ENCODE measurements around the gene MLPH. TPM values are rescaled to one million over a fixed set of nuclear protein-coding genes. Genes with fewer than 3 reads are reported as not detected.

The MLPH gene
- total RNA-seq, 1 donor from 2014 or later: 423 TPM

DNA sequence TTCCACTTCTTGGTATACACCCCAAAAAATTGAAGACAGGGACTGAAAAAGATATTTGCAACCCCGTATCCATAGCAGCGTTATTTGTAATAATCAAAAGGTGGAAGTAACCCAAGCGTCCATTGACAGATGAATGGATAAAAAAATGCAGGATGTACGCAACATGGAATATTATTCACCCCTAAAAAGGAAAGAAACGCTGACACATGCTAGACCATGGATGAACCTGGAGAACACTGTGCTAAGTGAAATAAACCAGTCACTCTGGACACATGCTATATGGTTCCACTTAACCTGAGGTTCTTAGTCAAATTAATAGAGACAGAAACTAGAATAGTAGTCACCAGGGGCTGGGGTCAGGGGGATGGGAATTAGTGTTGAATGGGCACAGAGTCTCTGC lies 40.7 kb downstream of the MLPH start:
- H3K27ac ChIP-seq: no peak overlapping the region
- no peak overlapping the region for H3K4me3 ChIP-seq
- ATAC-seq: no peak
- H3K36me3 ChIP-seq: peaks cover 29% of the 10 kb centered on the region
- no peaks in the 10 kb centered on the region for H3K9me3 ChIP-seq
- no peaks in the 10 kb centered on the region for H3K4me1 ChIP-seq
- H3K27me3 ChIP-seq: no peaks in the 10 kb centered on the region
- intact Hi-C loops (cut with DNase I): no loop called here
- no peak for TF ChIP-seq CTCF (IDR thresholded peaks at IDR 0.05)
- DNase-seq: no peak

GRCh38 chr2:237529452-237530402 lies 42.7 kb downstream of the MLPH start:
- H3K27me3 ChIP-seq: no peaks in the 10 kb centered on the region
- H3K27ac ChIP-seq: no peak overlapping the region
- intact Hi-C loops (cut with DNase I): no loop called here
- H3K9me3 ChIP-seq: no peaks in the 10 kb centered on the region
- H3K4me3 ChIP-seq: no peak overlapping the region
- peaks cover 29% of the 10 kb centered on the region for H3K36me3 ChIP-seq
- no peak for DNase-seq
- ATAC-seq: peak; percentile 76
- no peak for TF ChIP-seq CTCF (IDR thresholded peaks at IDR 0.05)
- H3K4me1 ChIP-seq: no peaks in the 10 kb centered on the region

DNA sequence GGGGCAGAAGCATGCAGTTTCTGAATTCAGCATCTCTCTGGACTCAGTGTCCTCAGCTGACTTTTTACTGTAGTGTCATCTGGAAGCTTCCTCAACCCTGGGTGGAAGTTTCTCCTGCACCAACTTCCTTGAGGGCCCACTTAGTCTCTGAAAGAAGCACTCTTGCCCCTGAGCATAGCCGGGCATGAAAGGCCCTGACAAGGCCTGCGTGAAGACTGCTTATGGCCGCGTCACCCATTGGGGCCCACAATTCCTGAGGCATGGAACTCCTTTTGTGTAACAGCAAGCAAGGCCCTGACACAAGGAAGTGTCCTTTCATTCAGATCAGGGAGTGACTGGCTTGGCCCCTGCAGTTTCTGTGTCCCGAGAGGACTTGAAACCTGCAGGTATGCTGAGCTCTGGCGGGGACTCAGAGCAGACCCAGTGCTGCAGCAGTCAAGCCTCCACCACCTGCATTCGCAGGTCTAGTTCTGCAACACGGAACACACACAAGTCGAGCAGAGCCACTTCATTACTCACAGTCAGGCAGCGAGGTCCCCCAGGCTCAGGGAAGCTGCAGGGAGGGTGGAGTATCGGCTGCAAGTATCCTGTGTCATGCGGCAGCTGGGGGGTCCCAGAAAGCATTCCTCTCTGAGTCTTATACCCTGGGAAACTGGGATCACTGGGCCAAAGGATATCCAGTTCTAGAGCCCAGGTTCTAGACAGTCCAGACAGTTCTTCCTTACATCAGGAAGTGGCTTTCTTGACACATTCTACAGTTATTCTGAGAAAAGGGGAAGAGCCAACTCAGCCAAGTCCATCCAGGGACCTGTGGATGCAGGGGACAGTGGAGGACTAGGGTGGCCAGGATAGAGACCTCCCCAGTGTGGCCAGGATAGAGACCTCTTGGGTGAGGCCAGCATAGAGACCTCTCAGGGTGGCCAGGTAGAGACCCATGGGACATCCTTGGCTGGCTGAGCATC lies 43.7 kb downstream of the MLPH start:
- DNase-seq (no peak), ATAC-seq (peak; percentile 51)
- Histone ChIP-seq H3K27me3 (no peaks in the 10 kb centered on the region), H3K36me3 (peaks cover 30% of the 10 kb centered on the region), H3K4me3 (no peak overlapping the region), H3K9me3 (no peaks in the 10 kb centered on the region), H3K27ac (no peak overlapping the region), H3K4me1 (no peaks in the 10 kb centered on the region)
- TF ChIP-seq CTCF (IDR thresholded peaks at IDR 0.05): no peak
- intact Hi-C loops (cut with DNase I): no loop called here

DNA sequence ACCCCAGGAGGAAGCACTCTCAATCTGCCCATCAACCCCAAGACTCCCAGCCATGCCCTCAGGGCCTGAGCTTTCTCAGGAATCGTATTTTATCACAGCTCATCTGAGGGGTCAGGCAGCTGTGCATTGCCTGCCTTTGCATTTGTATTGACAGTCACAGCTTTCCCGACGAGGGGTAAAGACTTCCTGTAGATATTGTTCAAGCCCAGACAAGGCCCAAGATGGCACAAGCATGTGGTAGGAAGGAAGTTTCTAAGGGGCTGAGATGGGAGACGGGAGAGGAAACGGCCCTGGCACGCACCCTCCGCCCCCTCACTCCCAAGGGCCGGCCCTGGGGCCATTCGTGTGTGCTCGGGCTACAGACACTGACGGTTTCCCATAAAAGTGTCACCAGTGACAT lies 45.1 kb downstream of the MLPH start:
- Histone ChIP-seq H3K27ac (no peak overlapping the region), H3K27me3 (no peaks in the 10 kb centered on the region), H3K36me3 (peaks cover 32% of the 10 kb centered on the region), H3K4me3 (no peak overlapping the region), H3K9me3 (no peaks in the 10 kb centered on the region), H3K4me1 (no peaks in the 10 kb centered on the region)
- TF ChIP-seq CTCF (IDR thresholded peaks at IDR 0.05): no peak
- ATAC-seq: no peak
- DNase-seq: no peak
- intact Hi-C loops (cut with DNase I): no loop called here

GRCh38 chr2:237533668-237534161 lies 46.7 kb downstream of the MLPH start:
- Histone ChIP-seq H3K4me3 (no peak overlapping the region), H3K36me3 (peaks cover 34% of the 10 kb centered on the region), H3K27me3 (no peaks in the 10 kb centered on the region), H3K9me3 (no peaks in the 10 kb centered on the region), H3K27ac (no peak overlapping the region), H3K4me1 (no peaks in the 10 kb centered on the region)
- no peak for TF ChIP-seq CTCF (IDR thresholded peaks at IDR 0.05)
- ATAC-seq: peak; percentile 10
- no peak for DNase-seq
- intact Hi-C loops (cut with DNase I): no loop called here
